Thoracic aorta (tissue), 2 donors: ENCODE data around the gene GLRA3. TPM values are rescaled to one million over a fixed set of nuclear protein-coding genes. Genes with fewer than 3 reads are reported as not detected.

ENCODE experiments used
- ATAC-seq: fragments of 150-250 bp; one replicate; pipeline ENCODE4 v1.8.0; 2017; ENCODE audit warnings: low read depth; ENCODE audit not compliant: insufficient number of reproducible peaks, low FRiP score
- DNase-seq: peaks from one replicate; pipeline ENCODE4 v3.0.0-alpha.2; 2020; ENCODE audit warnings: low spot score
- H3K27ac ChIP-seq, 2 donors: fragments of 200-600 bp; sonication (generic); 1 replicate in 1 of 2; 2 replicates in 1 of 2; pipeline ENCODE4 v1.5.1; 2016; ENCODE audit warnings: mild to moderate bottlenecking in 2 of 2, moderate library complexity in 2 of 2
- H3K27me3 ChIP-seq: fragments of 200-600 bp; sonication (generic); replicated peaks from 2 replicates; pipeline ENCODE4 v1.6.0; 2016; ENCODE audit warnings: mild to moderate bottlenecking; ENCODE audit not compliant: insufficient read depth
- H3K36me3 ChIP-seq: fragments of 200-600 bp; sonication (generic); one replicate; pipeline ENCODE4 v1.5.1; 2016
- H3K4me1 ChIP-seq, 2 donors: fragments of 200-600 bp; sonication (generic); 1 replicate in 1 of 2; 2 replicates in 1 of 2; pipeline versions ENCODE4 v1.5.1 to v1.6.0; 2016; ENCODE audit warnings: low read depth in 2 of 2, mild to moderate bottlenecking in 1 of 2; ENCODE audit not compliant: control insufficient read depth in 1 of 2
- H3K4me3 ChIP-seq: fragments of 200-600 bp; sonication (generic); 2 replicates; pipeline ENCODE4 v1.5.1; 2016; ENCODE audit warnings: mild to moderate bottlenecking
- H3K9me3 ChIP-seq: fragments of 200-600 bp; sonication (generic); 2 replicates; pipeline ENCODE4 v1.5.1; 2016
- CTCF ChIP-seq: fragments of 200-600 bp; sonication (generic); IDR thresholded peaks from one replicate; pipeline ENCODE4 v1.5.1; 2019; ENCODE audit warnings: antibody characterized with exemption
- total RNA-seq, 2 donors: library from RNA; depleted of rRNA; stranded (reverse); fragments of >200 nt; gene quantifications; one replicate each; pipeline versions ENCODE4 v1.1.0 to v1.2.3, GENCODE V29; 2016

GLRA3 gene
- total RNA-seq, 2 donors from 2014 or later = not detected

GRCh38 chr4:174870311-174870710 is 41.3 kb upstream of the GLRA3 start:
- Histone ChIP-seq H3K27ac (no peak overlapping the region), H3K9me3 (no peaks in the 10 kb centered on the region), H3K36me3 (no peaks in the 10 kb centered on the region), H3K27me3 (no peaks in the 10 kb centered on the region), H3K4me1 (no peaks in the 10 kb centered on the region), H3K4me3 (no peak overlapping the region)
- ATAC-seq (no peak), DNase-seq (no peak)
- no peak for TF ChIP-seq CTCF

- H3K36me3 ChIP-seq = no peaks in the 10 kb centered on the region
- no peak for ATAC-seq
Observed at GRCh38 chr4:174869339-174869738, 40.3 kb upstream of the GLRA3 start.

GRCh38 chr4:174867903-174868302 is 38.9 kb upstream of the GLRA3 start:
- no peaks in the 10 kb centered on the region for H3K9me3 ChIP-seq
- no peaks in the 10 kb centered on the region for H3K36me3 ChIP-seq
- no peaks in the 10 kb centered on the region for H3K27me3 ChIP-seq
- H3K27ac ChIP-seq = no peak overlapping the region
- no peak overlapping the region for H3K4me3 ChIP-seq
- ATAC-seq (no peak), DNase-seq (no peak)
- H3K4me1 ChIP-seq = no peaks in the 10 kb centered on the region
- no peak for TF ChIP-seq CTCF

More at GRCh38 chr4:174869339-174869738, 40.3 kb upstream of the GLRA3 start:
- no peak for DNase-seq
- Histone ChIP-seq H3K4me1 (no peaks in the 10 kb centered on the region), H3K9me3 (no peaks in the 10 kb centered on the region), H3K27me3 (no peaks in the 10 kb centered on the region), H3K4me3 (no peak overlapping the region), H3K27ac (no peak overlapping the region)
- TF ChIP-seq CTCF = no peak

- Histone ChIP-seq H3K36me3 (no peaks in the 10 kb centered on the region), H3K4me3 (no peak overlapping the region), H3K27me3 (no peaks in the 10 kb centered on the region), H3K27ac (no peak overlapping the region), H3K9me3 (no peaks in the 10 kb centered on the region), H3K4me1 (no peaks in the 10 kb centered on the region)
- ATAC-seq (no peak), DNase-seq (no peak)
- no peak for TF ChIP-seq CTCF
Observed at GRCh38 chr4:174865418-174865985, 36.5 kb upstream of the GLRA3 start.

- Histone ChIP-seq H3K4me3 (no peak overlapping the region), H3K4me1 (no peaks in the 10 kb centered on the region), H3K27me3 (no peaks in the 10 kb centered on the region), H3K27ac (no peak overlapping the region), H3K36me3 (no peaks in the 10 kb centered on the region), H3K9me3 (no peaks in the 10 kb centered on the region)
- DNase-seq (no peak), ATAC-seq (no peak)
- no peak for TF ChIP-seq CTCF
Observed at GRCh38 chr4:174864031-174864430, 35.0 kb upstream of the GLRA3 start.
